AG10803 (cell line): ENCODE results near the gene PRKCH.

ENCODE experiments used
- DNase-seq: peaks from one replicate; pipeline ENCODE4 v3.0.0; 2010; ENCODE audit warnings: low read depth
- H3K4me3 ChIP-seq: 2 replicates; pipeline ENCODE4 v1.5.1; 2011; ENCODE audit warnings: mild to moderate bottlenecking, low read length, control low read depth
- TF ChIP-seq, protein P1 (sequence below): conservative IDR thresholded peaks from 2 replicates; pipeline ENCODE4 v1.5.1; 2011; ENCODE audit warnings: mild to moderate bottlenecking, low read length, control low read depth, inconsistent platforms

PRKCH gene

DNA sequence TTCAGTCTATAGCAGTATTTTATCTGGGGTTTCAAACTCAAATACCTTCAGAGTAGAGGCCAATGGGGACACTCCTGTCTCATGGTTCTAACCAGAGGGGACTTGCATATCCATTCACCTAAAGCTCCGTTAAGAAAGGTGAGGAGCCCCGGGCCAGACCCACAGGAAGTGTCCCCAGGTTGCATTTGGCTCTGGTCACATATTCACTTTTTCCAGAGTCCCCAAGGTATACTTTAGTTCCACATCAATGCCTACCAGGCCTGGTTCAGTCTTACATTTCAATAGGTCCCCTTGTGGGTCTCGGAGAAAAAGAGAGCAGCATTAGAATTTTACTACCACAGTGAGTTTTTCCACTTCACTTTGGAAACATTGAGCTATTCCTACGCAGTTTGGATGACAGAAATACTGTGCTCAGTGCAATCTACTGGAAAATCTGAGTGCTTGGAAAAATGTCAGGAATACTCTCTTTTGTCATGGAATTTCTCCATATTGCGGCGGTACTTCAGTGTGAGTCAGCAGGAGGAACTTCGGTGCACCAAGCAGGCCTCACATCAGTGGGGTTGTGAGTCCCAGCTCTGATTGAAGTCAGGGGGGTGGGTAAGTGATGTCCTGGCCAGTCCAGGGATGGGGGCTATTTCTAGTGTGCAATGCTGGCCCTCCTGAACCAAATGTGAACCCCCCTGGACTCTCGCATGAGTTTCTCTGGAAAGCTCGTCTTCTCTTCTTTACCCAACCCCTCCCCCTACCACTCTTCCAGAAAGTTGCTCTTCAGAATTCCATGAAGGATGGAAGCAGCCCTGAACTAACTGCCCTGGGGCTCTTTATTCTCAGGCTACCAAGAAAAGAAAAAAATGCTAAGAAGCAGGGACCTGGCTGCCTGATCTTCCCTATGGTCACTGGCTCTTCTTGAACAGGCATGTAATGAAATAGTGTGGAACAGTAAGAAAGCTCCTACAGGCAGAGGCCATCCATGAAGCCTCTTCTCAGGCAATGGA, 184.7 kb downstream of the PRKCH start:
- peak; percentile 89 for DNase-seq
- TF ChIP-seq, protein P1, sequence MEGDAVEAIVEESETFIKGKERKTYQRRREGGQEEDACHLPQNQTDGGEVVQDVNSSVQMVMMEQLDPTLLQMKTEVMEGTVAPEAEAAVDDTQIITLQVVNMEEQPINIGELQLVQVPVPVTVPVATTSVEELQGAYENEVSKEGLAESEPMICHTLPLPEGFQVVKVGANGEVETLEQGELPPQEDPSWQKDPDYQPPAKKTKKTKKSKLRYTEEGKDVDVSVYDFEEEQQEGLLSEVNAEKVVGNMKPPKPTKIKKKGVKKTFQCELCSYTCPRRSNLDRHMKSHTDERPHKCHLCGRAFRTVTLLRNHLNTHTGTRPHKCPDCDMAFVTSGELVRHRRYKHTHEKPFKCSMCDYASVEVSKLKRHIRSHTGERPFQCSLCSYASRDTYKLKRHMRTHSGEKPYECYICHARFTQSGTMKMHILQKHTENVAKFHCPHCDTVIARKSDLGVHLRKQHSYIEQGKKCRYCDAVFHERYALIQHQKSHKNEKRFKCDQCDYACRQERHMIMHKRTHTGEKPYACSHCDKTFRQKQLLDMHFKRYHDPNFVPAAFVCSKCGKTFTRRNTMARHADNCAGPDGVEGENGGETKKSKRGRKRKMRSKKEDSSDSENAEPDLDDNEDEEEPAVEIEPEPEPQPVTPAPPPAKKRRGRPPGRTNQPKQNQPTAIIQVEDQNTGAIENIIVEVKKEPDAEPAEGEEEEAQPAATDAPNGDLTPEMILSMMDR: no peak
- H3K4me3 ChIP-seq: no peak overlapping the region

DNA sequence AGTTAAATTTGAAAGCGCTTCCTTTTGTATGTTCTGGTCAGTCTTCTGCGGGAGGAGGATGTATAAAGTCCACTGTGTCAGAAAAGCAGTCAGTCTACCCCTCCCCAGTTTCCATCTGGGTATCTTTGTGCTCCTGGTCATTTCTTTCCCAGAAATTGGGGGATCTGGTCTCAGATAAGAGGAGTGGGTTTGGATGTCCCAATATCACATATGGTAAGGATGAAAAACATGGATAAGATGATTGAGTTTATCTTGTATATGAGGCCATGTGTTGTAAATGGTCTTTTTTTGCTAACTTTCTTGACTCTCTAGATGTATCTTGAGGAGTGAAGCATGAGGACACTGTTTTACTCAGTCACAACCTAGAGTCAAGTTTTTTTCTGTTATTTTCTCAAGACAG, 187.1 kb downstream of the PRKCH start:
- TF ChIP-seq, protein P1: no peak
- H3K4me3 ChIP-seq: no peak overlapping the region
- DNase-seq: no peak

DNA sequence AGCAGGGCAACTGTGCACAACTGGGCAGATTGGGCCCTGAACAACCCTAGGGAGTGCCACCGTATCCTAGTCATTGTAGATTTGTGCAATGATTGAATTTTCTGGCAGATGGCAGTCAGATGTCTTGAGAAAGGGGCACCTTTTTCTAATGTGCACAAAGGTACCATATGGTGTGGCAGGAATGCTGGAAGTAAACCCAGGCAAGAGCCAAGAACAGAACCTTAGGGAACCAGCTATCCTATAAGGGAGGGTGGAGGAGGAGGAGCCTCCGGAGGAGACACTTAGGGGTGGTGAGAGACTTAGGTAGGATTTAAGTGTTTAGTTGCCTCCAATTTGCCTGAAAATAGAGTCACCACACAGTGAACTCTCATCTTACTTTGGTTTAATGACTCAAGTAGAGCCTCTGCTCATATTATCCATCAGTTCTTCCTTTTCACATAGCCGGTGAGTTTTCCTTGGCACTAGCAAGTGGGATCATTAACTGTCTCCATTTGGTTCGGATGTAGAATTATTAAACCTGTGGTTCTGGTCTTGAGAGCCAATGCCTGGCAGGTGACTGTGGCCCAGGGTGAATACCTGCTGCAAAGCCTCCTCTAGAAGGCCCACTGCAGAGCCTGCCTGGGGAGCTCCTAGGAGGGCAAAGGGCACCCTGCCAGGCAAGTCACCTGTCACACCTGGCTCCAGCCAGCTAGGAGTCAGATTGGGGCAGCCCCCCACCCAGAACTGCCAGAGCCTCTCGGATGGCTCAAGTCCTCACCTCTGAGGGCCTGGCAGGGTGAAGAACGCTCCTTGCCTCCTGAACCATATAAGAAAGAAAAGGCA, 189.6 kb downstream of the PRKCH start:
- no peak overlapping the region for H3K4me3 ChIP-seq
- DNase-seq: no peak

DNA sequence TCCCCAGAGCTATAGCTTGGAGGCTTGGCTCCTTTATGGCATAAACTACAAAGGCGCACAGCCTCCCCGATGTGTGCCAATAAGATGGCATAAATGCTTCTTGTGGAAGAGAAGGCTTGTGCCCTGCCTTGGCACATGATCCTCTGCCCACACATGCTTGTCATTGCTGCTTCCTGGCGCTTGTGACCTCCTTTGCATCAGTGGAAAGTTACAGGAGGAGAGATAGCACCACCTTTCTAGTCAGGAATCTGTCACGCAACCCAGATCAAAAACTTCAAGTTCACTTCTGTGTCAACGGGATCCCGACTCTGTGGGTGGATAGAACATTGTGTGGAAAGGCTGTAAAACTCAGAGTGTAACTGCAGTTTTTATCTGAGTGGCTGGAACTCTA, 190.2 kb downstream of the PRKCH start:
- no peak overlapping the region for H3K4me3 ChIP-seq
- DNase-seq: peak; percentile 33
- TF ChIP-seq, protein P1: no peak

More for the DNA sequence above, 189.6 kb downstream of the PRKCH start:
- TF ChIP-seq, protein P1: no peak

DNA sequence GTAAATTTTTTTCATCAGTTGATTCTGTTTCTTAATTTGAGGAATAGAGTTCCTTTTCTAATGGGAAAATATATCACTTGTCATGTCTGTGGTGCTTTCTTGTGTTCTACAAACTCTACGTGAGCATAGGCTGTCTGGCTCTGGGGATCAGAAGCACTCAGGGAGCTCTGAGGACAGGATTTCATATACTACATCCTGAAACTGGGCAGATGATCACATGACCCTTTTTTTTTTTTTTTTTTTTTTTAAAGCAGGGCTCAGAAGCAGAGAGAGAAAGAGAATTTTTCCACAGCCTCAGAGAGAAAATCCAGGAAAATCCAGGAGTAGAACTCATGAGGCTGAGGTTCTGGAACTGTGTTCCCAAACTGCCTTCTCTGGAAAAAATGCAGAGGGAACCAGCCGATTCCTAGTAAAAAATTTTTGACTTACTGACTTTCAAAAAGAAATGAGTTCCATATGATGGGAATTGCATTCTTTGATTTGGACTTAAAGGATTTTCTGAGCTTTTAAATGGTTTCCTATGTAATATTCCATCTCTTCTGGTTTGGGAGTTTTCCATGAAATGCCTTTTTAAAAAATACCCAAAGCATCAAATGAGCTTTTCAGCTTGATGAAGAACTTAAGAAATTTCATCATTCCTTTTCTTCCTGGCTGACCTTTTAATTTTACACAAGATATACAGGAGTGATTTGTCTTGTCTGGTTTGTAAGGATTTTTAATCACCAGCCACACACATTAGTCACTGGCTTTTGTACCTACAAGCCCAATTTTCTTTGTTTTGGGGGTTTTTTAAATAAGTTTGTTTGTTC, 190.9 kb downstream of the PRKCH start:
- H3K4me3 ChIP-seq: no peak overlapping the region
- TF ChIP-seq, protein P1: 0 out of 2 replicates have a peak, but pooled peaks have one; percentile 14

DNA sequence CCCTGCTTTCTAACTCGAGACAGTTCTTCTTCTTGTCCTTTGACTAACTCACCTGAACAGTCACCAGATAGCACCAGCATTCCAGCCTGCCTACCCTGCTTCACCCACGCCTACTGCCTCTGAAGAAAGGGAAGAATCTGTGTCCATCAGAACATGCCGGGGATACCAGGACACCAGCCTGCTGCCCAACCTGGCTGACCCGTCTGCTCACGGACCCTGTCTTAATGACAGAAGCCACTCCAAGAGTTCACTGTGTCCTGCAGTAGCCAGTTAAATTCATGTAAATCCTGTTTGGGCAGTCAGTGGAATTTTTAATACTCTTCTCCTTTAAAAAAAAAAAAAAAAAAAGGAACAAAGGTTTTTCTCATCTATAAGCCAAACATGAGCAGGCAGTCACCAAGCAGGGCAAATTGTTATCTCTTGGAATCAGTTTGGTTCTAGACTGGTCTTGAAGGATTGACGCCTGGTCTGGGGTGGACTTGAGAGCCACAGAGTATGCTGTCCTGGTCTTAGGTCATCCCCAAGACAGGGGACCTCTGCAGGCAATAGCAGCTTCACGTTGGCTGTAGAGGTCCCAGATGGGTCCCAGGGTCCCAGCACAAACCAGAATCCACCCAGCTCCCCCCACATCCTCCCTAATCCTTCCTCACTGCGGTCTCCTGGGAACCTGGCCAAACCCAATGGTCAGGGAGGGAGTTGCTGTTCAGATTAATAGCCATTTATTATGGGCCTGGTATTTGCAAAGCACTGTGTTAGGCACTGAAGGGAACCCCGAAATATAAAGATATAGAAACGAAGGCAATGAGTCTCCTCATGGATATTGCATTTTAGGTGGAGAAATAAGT, 192.8 kb downstream of the PRKCH start:
- H3K4me3 ChIP-seq: no peak overlapping the region
- peak; percentile 51 for DNase-seq
- TF ChIP-seq, protein P1: no peak; the same call in 1 of the 2 replicates

More for the DNA sequence above, 190.9 kb downstream of the PRKCH start:
- peak; percentile 99 for DNase-seq
